H54 (cell line): ENCODE measurements around the gene CLPTM1L.
"Not testable (repeated sequence)": the region's sequence is repeated elsewhere in the genome, so short reads cannot be mapped to it uniquely, and the experiment has no call there.

ENCODE experiments used
- DNase-seq: peaks from one replicate; pipeline ENCODE4 v3.0.0; 2011; ENCODE audit warnings: low spot score, mixed read lengths; ENCODE audit not compliant: insufficient read length
- FAIRE-seq: peaks from 3 replicates; lab custom pipeline; 2011; peaks lifted over from hg19 to GRCh38; lab: Jason Lieb, UNC
- POLR2A ChIP-seq: IDR thresholded peaks from 2 replicates; pipeline ENCODE4 v1.6.1; 2011; ENCODE audit warnings: low read depth, mild to moderate bottlenecking, low read length

Gene CLPTM1L

GRCh38 chr5:1278656-1279442, 66.0 kb downstream of the CLPTM1L start:
- no peak for TF ChIP-seq POLR2A
- FAIRE-seq (no peak), DNase-seq (no peak)

GRCh38 chr5:1278216-1278615, 66.7 kb downstream of the CLPTM1L start:
- TF ChIP-seq POLR2A: no peak
- FAIRE-seq: no peak
- no peak for DNase-seq

- DNase-seq: no peak
- no peak for FAIRE-seq
- no peak for TF ChIP-seq POLR2A
These were observed 67.1 kb downstream of the CLPTM1L start for GRCh38 chr5:1277781-1278180.

- FAIRE-seq: no peak
- no peak for DNase-seq
- TF ChIP-seq POLR2A: no peak
These were observed 67.6 kb downstream of the CLPTM1L start for GRCh38 chr5:1277331-1277730.

GRCh38 chr5:1276930-1277329, 68.0 kb downstream of the CLPTM1L start:
- FAIRE-seq: no peak
- no peak for DNase-seq
- TF ChIP-seq POLR2A: no peak

- not testable (repeated sequence) for FAIRE-seq, DNase-seq
These were observed 69.2 kb downstream of the CLPTM1L start for GRCh38 chr5:1275397-1276391.

GRCh38 chr5:1274471-1274870, 70.4 kb downstream of the CLPTM1L start:
- DNase-seq (no peak), FAIRE-seq (no peak)
- TF ChIP-seq POLR2A: no peak

GRCh38 chr5:1273745-1274144, 71.2 kb downstream of the CLPTM1L start:
- FAIRE-seq (no peak), DNase-seq (no peak)
- TF ChIP-seq POLR2A: no peak

- TF ChIP-seq POLR2A: no peak
- no peak for DNase-seq
- FAIRE-seq: no peak
These were observed 72.7 kb downstream of the CLPTM1L start for GRCh38 chr5:1272201-1272600.

- no peak for DNase-seq
- no peak for TF ChIP-seq POLR2A
- no peak for FAIRE-seq
These were observed 73.7 kb downstream of the CLPTM1L start for GRCh38 chr5:1270933-1271914.

- TF ChIP-seq POLR2A: no peak
- no peak for DNase-seq
- FAIRE-seq: no peak
These were observed 74.5 kb downstream of the CLPTM1L start for GRCh38 chr5:1270426-1270825.

GRCh38 chr5:1268666-1269065, 76.2 kb downstream of the CLPTM1L start:
- no peak for FAIRE-seq
- no peak for DNase-seq
- no peak for TF ChIP-seq POLR2A

- no peak for FAIRE-seq
- TF ChIP-seq POLR2A: no peak
These were observed 76.8 kb downstream of the CLPTM1L start for GRCh38 chr5:1268056-1268455.

More at GRCh38 chr5:1268056-1268455, 76.8 kb downstream of the CLPTM1L start:
- no peak for DNase-seq
